ENCODE results near the gene DEUP1.
"Not testable (repeated sequence)": the region's sequence is repeated elsewhere in the genome, so short reads cannot be mapped to it uniquely, and the experiment has no call there.

The DEUP1 gene

GRCh38 chr11:93330446-93330984, at the start of gene DEUP1:
TSS of gene DEUP1 (plus strand) at chr11:93330742. CDS start at chr11:93332260, 1,518 bp downstream.
- DNase-seq, result no peak

- no peak for DNase-seq
These were observed 45.1 kb upstream of the DEUP1 start for GRCh38 chr11:93285430-93285829.

GRCh38 chr11:93287434-93287833, 43.1 kb upstream of the DEUP1 start:
- no peak for DNase-seq

- DNase-seq, result no peak
These were observed 42.5 kb upstream of the DEUP1 start for GRCh38 chr11:93288079-93288478.

GRCh38 chr11:93288767-93289166, 41.8 kb upstream of the DEUP1 start:
- no peak for DNase-seq

GRCh38 chr11:93289782-93290463, 40.6 kb upstream of the DEUP1 start:
- no peak for DNase-seq

- no peak for DNase-seq
These were observed 39.4 kb upstream of the DEUP1 start for GRCh38 chr11:93291110-93291509.

GRCh38 chr11:93291898-93292297, 38.6 kb upstream of the DEUP1 start:
- no peak for DNase-seq

- DNase-seq, result no peak
These were observed 34.5 kb upstream of the DEUP1 start for GRCh38 chr11:93295921-93296575.

- no peak for DNase-seq
These were observed 26.9 kb upstream of the DEUP1 start for GRCh38 chr11:93303689-93304088.

- DNase-seq, result not testable (repeated sequence)
These were observed 16.1 kb upstream of the DEUP1 start for GRCh38 chr11:93314399-93314798.

- DNase-seq, result no peak
These were observed 11.2 kb upstream of the DEUP1 start for GRCh38 chr11:93319224-93319839.

- no peak for DNase-seq
These were observed 10.3 kb upstream of the DEUP1 start for GRCh38 chr11:93320230-93320629.

- DNase-seq, result no peak
These were observed 8.3 kb upstream of the DEUP1 start for GRCh38 chr11:93322207-93322606.

- no peak for DNase-seq
These were observed 6.8 kb upstream of the DEUP1 start for GRCh38 chr11:93323747-93324146.

- DNase-seq, result no peak
These were observed 6.0 kb upstream of the DEUP1 start for GRCh38 chr11:93324500-93324899.

- DNase-seq, result no peak
These were observed 3.9 kb upstream of the DEUP1 start for GRCh38 chr11:93326681-93327080.

GRCh38 chr11:93329936-93330445, 551 bp upstream of the DEUP1 start:
- DNase-seq, result no peak

GRCh38 chr11:93340223-93340622, 9.7 kb downstream of the DEUP1 start:
- no peak for DNase-seq

GRCh38 chr11:93344855-93345333, 14.4 kb downstream of the DEUP1 start:
- DNase-seq, result no peak

GRCh38 chr11:93348930-93349329, 18.4 kb downstream of the DEUP1 start:
- no peak for DNase-seq

- DNase-seq, result no peak
These were observed 20.3 kb downstream of the DEUP1 start for GRCh38 chr11:93350835-93351234.

GRCh38 chr11:93359396-93359795, 28.9 kb downstream of the DEUP1 start:
- DNase-seq, result no peak

GRCh38 chr11:93361435-93361834, 30.9 kb downstream of the DEUP1 start:
- DNase-seq, result no peak

Data from activated CD4-positive, alpha-beta T cell treated with anti-CD3 and anti-CD28 coated beads for 1 hour (primary cell).